Aorta (tissue), 5 donors: Measurements from ENCODE around the gene ALDH3A1. TPM values are rescaled to one million over a fixed set of nuclear protein-coding genes. Genes with fewer than 3 reads are reported as not detected.

Experiments
- ATAC-seq: fragments of 200-7000 bp; cut with Tn5 transposase; one replicate; pipeline ENCODE4 v1.9.1; 2022; ENCODE audit warnings: moderate library complexity; ENCODE audit not compliant: low FRiP score
- DNase-seq, 2 donors: peaks; one replicate each; pipeline ENCODE4 v3.0.0-alpha.2; 2020
- H3K27ac ChIP-seq, 2 donors: one replicate each; pipeline ENCODE4 v1.5.1; 2013; ENCODE audit warnings: low read length in 2 of 2, mild to moderate bottlenecking in 2 of 2, moderate library complexity in 2 of 2, control low read depth in 1 of 2, inconsistent platforms in 1 of 2, low read depth in 1 of 2
- H3K27me3 ChIP-seq, 2 donors: one replicate each; pipeline ENCODE4 v1.6.1; 2013; ENCODE audit warnings: control low read depth in 1 of 2, low read length in 1 of 2, mild to moderate bottlenecking in 1 of 2, moderate library complexity in 1 of 2; ENCODE audit not compliant: insufficient read depth in 2 of 2, control insufficient read depth in 1 of 2
- H3K36me3 ChIP-seq, 2 donors: one replicate each; pipeline ENCODE4 v1.6.1; 2013; ENCODE audit warnings: control low read depth in 1 of 2, low read length in 1 of 2, mild to moderate bottlenecking in 1 of 2; ENCODE audit not compliant: insufficient read depth in 2 of 2, control insufficient read depth in 1 of 2
- H3K4me1 ChIP-seq, 2 donors: one replicate each; pipeline ENCODE4 v1.6.1; 2013; ENCODE audit warnings: low read length in 2 of 2, control low read depth in 1 of 2, mild to moderate bottlenecking in 1 of 2, moderate library complexity in 1 of 2; ENCODE audit not compliant: insufficient read depth in 2 of 2, control insufficient read depth in 1 of 2
- H3K4me3 ChIP-seq, 2 donors: one replicate each; pipeline ENCODE4 v1.5.1; 2013; ENCODE audit warnings: low read length in 2 of 2, control low read depth in 1 of 2, mild to moderate bottlenecking in 1 of 2
- H3K9me3 ChIP-seq: one replicate; pipeline ENCODE4 v1.6.1; 2013; ENCODE audit warnings: mild to moderate bottlenecking, low read length; ENCODE audit not compliant: control insufficient read depth
- WGBS, 2 donors: extraction: QIAGEN DNeasy Blood & Tissue Kit; methylation state at CpG; one replicate each; pipeline ENCODE4 v1.1.7; 2013; 5-methylcytosine and 5-hydroxymethylcytosine counted together
- intact Hi-C, 2 donors: fragments of 100-400 bp; cut with DNase I; formaldehyde crosslinking; loops; one replicate each; pipeline versions ENCODE4 v1.14.2 to v1.15.0; 2022
- polyA plus RNA-seq, 2 donors: library from polyadenylated mRNA; stranded (reverse); fragments of 200-250 nt; gene quantifications; one replicate each; pipeline ENCODE4 v1.2.3, GENCODE V29; 2013
- total RNA-seq, 2 donors: library from RNA; stranded (reverse); fragmentation: NEBNext Ultra II Directional; extraction: Animal tissue kit (Norgen Biotek cat#: 25700); gene quantifications; one replicate each; pipeline ENCODE4 v1.2.1, GENCODE V29; 2021
- donor health status: healthy with polysubstance abuse.
- donor health status: Bipolar disorder and iron deficiency.
- donor health status: DM: no; HTN: no; CAD: no.
- donor health status: DM: no; HTN: no; CAD: no.
- donor health status: DM: yes; HTN: yes; CAD: no.

Gene ALDH3A1
- total and polyA plus RNA-seq, 4 donors, result 0.27 to 2.4 (median 1.0) TPM

GRCh38 chr17:19727501-19728078, 20.5 kb downstream of the ALDH3A1 start:
- H3K9me3 ChIP-seq, result no peaks in the 10 kb centered on the region
- H3K27me3 ChIP-seq, result no peaks in the 10 kb centered on the region
- H3K36me3 ChIP-seq, result no peaks in the 10 kb centered on the region
- ATAC-seq, result peak; percentile 76
- H3K27ac ChIP-seq, result peak overlapping the region in 1 of 2 donors; percentile 83
- H3K4me3 ChIP-seq, result no peak overlapping the region
- 50 to 55% methylated on average over 4 of the region's 4 CpGs for WGBS, 2 donors
- DNase-seq, result no peak
- intact Hi-C loops, result no loop called here
- peaks cover 0 to 2% of the 10 kb centered on the region in 2 donors for H3K4me1 ChIP-seq

DNA sequence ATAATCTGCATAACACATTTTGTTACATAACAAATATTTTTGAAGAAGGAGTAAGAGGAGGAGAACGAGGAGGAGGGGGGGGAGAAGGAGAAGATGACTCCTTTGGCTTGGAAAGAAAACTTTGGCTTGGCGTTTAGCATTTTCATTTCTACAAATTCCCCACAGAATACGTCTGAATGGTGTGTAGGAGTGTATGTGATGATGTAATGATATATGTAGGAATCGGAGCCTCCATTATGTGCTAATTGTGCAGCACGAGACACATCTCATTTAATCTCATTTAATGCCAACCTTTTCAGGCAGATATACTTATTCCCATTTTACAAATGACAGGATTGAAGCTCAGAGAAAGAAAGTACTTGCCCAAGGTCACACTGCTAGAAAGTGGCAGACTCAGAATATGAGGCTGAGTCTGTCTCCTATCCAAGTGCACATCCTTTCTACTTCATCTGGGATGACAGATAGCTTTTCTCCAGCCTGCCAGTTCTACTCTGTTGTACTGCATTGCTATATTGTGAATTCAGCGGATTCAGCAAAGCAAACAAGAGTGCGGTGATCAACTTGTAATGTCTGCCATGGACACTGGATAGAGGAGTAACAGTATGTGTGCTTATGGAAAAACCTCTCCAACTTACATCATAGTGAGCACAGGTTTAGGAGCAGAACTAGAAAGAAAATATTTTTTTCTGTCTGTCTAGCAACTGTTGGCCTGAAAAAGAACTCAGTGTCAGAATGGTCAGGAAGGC, 21.3 kb downstream of the ALDH3A1 start:
- DNase-seq, result no peak
- intact Hi-C loops, result no loop called here
- H3K4me3 ChIP-seq, result no peak overlapping the region
- H3K27ac ChIP-seq, result peak overlapping the region in 1 of 2 donors; percentile 16
- WGBS, 2 donors, result 90 to 95% methylated on average over 7 of the region's 7 CpGs
- peaks cover 0 to 2% of the 10 kb centered on the region in 2 donors for H3K4me1 ChIP-seq
- no peaks in the 10 kb centered on the region for H3K27me3 ChIP-seq
- no peaks in the 10 kb centered on the region for H3K9me3 ChIP-seq
- ATAC-seq, result no peak
- no peaks in the 10 kb centered on the region for H3K36me3 ChIP-seq

GRCh38 chr17:19725486-19725885, 22.6 kb downstream of the ALDH3A1 start:
- Histone ChIP-seq H3K9me3 (no peaks in the 10 kb centered on the region), H3K4me3 (no peak overlapping the region), H3K4me1 (peaks cover 0 to 2% of the 10 kb centered on the region in 2 donors), H3K36me3 (no peaks in the 10 kb centered on the region), H3K27ac (no peak overlapping the region), H3K27me3 (no peaks in the 10 kb centered on the region)
- no peak for DNase-seq
- WGBS, 2 donors, result 96 to 98% methylated on average over 5 of the region's 5 CpGs
- intact Hi-C loops, result no loop called here
- no peak for ATAC-seq

DNA sequence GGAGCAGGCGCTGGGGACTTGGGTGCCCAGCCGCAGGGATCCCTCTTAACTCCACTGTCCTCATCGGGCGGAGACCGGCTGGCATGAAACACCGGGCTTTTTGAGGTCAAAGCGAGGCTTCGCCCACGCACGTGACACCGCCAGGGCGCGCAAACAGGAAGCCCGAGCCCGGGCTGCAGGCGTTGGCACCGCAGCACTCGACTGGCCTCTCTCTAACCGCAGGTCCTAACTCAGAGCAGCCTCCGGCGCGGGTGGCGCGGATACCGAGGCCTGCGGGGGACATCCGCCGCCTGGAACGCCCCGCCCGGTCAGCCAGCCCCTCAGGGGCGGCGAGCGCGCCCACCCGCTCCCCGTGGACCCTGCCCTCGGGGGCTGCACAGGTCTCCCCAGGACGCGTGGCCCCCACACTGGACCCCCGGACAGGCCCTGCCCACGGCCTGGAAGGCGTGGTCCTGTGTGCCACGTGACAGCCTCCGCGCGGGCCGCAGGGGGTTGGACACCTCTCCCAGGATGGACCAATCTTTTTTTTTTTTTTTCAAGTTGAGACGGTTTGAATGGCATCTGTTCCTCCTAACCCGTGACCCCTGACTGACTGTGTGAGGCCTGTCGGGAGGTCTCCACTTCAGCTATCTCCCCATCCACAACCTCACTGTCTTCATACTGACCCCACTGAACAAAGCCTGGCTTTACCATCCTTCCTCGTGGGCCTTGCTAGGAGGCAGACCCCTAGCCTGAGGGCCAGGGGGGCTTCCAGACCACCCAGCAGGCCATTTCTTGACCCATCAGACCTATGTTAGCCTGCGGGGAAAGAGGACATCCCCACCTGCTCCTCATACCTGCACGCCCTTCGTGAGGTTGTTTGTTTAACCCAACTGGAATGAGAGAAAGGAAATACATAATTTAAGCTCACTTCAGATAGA, 23.3 kb downstream of the ALDH3A1 start:
- DNase-seq (peak; percentile 89 to 90), ATAC-seq (peak; percentile 41)
- Histone ChIP-seq H3K36me3 (no peaks in the 10 kb centered on the region), H3K4me1 (peaks cover 0 to 2% of the 10 kb centered on the region in 2 donors), H3K27me3 (no peaks in the 10 kb centered on the region), H3K27ac (no peak overlapping the region), H3K4me3 (no peak overlapping the region), H3K9me3 (no peaks in the 10 kb centered on the region)
- intact Hi-C loops, result no loop called here
- WGBS, 2 donors, result 29 to 37% methylated on average over 47 to 55 of the region's 55 CpGs

DNA sequence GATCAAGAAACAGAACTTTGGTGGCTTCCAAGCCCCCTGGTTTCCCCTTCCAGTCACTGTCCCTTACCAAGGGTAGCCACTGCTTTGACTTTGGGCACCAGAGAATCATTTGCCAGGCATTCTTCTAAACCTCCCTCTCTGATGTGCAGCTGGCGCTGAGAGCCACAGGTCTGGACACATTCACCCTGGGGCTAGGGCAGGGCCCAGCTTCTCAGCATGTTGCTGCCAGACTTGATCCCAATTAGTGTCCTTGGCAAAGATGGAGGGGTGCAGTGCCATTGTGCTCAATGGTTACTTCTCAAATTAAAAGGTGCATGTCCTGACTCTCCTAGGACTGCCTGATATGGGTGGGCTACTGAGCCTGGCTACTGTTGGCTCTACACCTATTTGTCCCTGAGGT, 24.1 kb downstream of the ALDH3A1 start:
- Histone ChIP-seq H3K4me3 (no peak overlapping the region), H3K27ac (no peak overlapping the region), H3K27me3 (no peaks in the 10 kb centered on the region), H3K36me3 (no peaks in the 10 kb centered on the region), H3K9me3 (no peaks in the 10 kb centered on the region), H3K4me1 (peaks cover 0 to 2% of the 10 kb centered on the region in 2 donors)
- intact Hi-C loops, result no loop called here
- DNase-seq (peak in 1 of 2 donors; percentile 34), ATAC-seq (no peak)
- WGBS, 2 donors, result 90 to 97% methylated on average over 1 of the region's 1 CpG

DNA sequence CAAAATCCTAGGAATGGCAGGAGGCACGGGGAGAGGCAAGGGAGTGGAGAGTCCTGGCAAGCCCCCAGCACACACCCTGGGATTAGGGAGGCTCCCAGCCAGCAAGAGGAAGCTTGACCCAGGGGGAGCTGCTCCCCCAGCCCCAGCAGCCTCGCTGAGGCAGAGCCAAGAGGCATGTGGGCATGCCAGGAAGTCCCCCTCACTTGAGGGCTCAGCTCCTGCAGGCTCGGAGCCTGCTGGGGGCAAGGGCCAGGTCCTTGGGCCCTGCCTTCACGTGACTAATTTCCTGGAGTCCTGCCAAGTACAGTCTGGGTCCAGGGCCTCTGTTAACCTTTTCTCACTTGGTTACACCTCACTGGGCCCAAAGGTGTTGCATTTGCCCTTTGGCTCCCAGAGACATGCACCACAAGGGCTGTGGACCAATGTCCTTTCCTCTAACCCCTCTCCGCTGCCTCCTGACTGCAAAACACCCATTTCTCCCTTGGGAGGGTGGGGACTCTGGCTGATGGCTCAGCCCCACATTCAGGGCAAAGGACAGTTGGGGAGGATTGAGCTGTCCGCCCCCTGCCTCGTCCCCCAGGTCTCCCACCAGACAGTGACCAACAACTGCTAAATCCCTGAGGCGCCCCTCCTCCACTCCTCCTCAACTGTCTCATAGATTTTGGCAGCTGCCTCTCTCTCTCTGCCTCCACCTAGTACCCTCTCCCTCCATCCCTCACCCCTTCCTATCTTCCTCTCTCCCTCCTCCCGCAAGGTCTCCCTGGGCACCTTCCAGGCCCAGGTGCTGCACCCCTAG, 27.3 kb downstream of the ALDH3A1 start:
- no peaks in the 10 kb centered on the region for H3K27me3 ChIP-seq
- no peak overlapping the region for H3K27ac ChIP-seq
- WGBS, 2 donors, result 65 to 68% methylated on average over 9 of the region's 9 CpGs
- H3K9me3 ChIP-seq, result no peaks in the 10 kb centered on the region
- DNase-seq (no peak), ATAC-seq (no peak)
- intact Hi-C loops, result no loop called here
- H3K4me1 ChIP-seq, result no peaks in the 10 kb centered on the region
- H3K4me3 ChIP-seq, result no peak overlapping the region
- no peaks in the 10 kb centered on the region for H3K36me3 ChIP-seq

DNA sequence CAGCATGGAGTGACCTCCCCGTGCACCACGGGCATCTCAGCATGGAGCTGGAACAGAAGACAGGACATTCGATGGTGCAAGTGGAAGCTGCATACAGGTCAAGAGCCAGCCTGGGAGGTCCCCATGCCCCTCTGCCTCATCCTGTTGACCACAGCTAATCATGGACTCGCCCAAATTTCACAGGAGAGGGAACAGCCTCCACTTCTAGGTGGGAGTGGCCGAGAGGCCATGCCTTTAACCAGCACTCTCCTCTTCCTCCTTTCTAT, 28.0 kb downstream of the ALDH3A1 start:
- 92 to 95% methylated on average over 4 to 5 of the region's 5 CpGs for WGBS, 2 donors
- no peak overlapping the region for H3K27ac ChIP-seq
- ATAC-seq (no peak), DNase-seq (no peak)
- H3K27me3 ChIP-seq, result no peaks in the 10 kb centered on the region
- intact Hi-C loops, result no loop called here
- H3K9me3 ChIP-seq, result no peaks in the 10 kb centered on the region
- no peak overlapping the region for H3K4me3 ChIP-seq
- no peaks in the 10 kb centered on the region for H3K4me1 ChIP-seq
- no peaks in the 10 kb centered on the region for H3K36me3 ChIP-seq

DNA sequence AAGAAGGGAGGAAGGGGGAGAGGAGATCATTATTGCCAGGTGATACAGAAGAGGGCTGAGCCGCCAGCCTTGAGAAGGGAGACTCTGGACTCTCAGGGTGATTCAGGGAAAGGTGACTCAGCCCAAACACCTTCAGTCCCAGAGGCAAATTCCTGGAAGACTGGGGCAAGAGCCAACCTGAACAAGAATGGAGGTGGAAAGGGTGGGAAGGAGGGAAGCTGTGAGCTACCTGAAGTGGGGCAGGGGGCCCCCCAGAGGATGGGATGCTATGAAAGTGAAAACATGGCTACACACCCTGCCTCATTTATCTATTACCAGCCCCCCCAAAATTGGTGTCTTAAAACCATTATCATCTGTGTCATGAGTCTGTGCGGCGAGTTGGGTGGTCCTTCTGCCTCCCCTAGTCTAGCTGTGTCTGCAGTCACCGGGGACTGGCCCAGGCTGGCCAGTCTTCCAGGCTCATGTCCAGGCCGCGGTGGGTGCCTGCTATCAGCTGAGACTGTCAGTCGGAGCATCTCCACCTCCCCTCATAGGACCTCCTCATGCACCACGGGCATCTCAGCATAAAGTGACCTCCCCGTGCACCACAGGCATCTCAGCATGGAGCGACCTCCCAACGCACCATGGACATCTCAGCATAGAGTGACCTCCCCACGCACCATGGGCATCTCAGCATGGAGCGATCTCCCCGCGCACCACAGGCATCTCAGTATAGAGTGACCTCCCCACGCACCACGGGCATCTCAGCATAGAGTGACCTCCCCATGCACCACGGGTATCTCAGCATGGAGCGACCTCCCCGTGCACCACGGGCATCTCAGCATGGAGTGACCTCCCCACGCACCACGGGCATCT, 28.5 kb downstream of the ALDH3A1 start:
- H3K4me1 ChIP-seq, result no peaks in the 10 kb centered on the region
- DNase-seq (no peak), ATAC-seq (no peak)
- H3K36me3 ChIP-seq, result no peaks in the 10 kb centered on the region
- H3K27ac ChIP-seq, result no peak overlapping the region
- no peak overlapping the region for H3K4me3 ChIP-seq
- WGBS, 2 donors, result 95% methylated on average over 23 of the region's 23 CpGs
- intact Hi-C loops, result no loop called here
- H3K9me3 ChIP-seq, result no peaks in the 10 kb centered on the region
- no peaks in the 10 kb centered on the region for H3K27me3 ChIP-seq
